Heart left ventricle (tissue), 13 donors: Measurements from ENCODE around the gene AP3M1.

Experiments used
- POLR2A ChIP-seq, 2 donors: fragments of 450-650 bp; IDR thresholded peaks; one replicate each; pipeline ENCODE4 v1.6.1; 2017; ENCODE audit warnings: antibody characterized with exemption in 2 of 2, mild to moderate bottlenecking in 2 of 2, moderate library complexity in 2 of 2
- TF ChIP-seq, protein P1 (sequence below), 12 donors: fragments of 200-600 bp; sonication (generic) in 4 of 12; IDR thresholded peaks; one replicate each; pipeline versions ENCODE4 v1.5.0 to v1.8.0; 2018 to 2022; ENCODE audit warnings: antibody characterized with exemption in 12 of 12, mild to moderate bottlenecking in 5 of 12
- donor health status: ischemic (EF 13 %, LVEDD 7.1; RV severe dilation, severe dysfunction).
- donor health status: DM: no; HTN: yes; CAD: no.
- donor health status: DM: no; HTN: no; CAD: no.
- donor health status: ischemic (EF 25% LVEDD 6.9; RV normal size, moderate dysfunction).
- donor health status: ischemic (EF 25% LVEDD 5.7; RV mildly dilated, moderate dysfunction).
- donor health status: ischemic (EF 35%, LVEDD 5.7; RV mildly dilated, moderate dysfunction).
- donor health status: nonischemic (EF 11% LVEDD 7.7; RV severe dilation, severe dysfunction).
- donor health status: DM: yes; HTN: yes; CAD: no.
- donor health status: PGD.
- donor health status: ischemic (EF 29% LVEDD 5.4; RV normal size, mild dysfunction).
- donor health status: nonischemic (EF 23%, LVEDD 6.1; RV moderate dilation, normal function).

DNA sequence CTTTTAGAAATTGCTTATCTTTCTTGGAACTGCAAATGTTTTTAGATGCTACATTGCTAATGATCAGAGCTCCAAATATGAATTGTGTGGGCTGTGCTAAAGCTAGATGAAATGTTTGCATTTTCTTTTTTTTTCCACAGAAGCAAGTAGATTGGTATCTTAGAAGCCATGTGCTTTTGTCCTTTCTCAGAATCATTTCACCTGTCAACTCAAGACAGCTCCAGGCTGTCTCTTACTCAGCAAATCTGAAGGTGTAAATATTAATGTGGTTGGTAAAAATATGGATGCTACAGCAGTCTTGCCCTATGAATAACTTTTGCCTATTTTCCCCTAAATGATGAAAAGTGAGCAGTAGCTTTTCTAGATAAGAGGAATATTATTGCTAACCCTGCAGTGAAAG is 41.2 kb downstream of the AP3M1 start:
- TF ChIP-seq, protein P1, sequence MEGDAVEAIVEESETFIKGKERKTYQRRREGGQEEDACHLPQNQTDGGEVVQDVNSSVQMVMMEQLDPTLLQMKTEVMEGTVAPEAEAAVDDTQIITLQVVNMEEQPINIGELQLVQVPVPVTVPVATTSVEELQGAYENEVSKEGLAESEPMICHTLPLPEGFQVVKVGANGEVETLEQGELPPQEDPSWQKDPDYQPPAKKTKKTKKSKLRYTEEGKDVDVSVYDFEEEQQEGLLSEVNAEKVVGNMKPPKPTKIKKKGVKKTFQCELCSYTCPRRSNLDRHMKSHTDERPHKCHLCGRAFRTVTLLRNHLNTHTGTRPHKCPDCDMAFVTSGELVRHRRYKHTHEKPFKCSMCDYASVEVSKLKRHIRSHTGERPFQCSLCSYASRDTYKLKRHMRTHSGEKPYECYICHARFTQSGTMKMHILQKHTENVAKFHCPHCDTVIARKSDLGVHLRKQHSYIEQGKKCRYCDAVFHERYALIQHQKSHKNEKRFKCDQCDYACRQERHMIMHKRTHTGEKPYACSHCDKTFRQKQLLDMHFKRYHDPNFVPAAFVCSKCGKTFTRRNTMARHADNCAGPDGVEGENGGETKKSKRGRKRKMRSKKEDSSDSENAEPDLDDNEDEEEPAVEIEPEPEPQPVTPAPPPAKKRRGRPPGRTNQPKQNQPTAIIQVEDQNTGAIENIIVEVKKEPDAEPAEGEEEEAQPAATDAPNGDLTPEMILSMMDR (IDR thresholded peaks at IDR 0.05), result no peak
- no peak for TF ChIP-seq POLR2A (IDR thresholded peaks at IDR 0.05)
